HG03159 (cell line): ENCODE measurements around the gene ATAD3A.
"Not testable (repeated sequence)": the region's sequence is repeated elsewhere in the genome, so short reads cannot be mapped to it uniquely, and the experiment has no call there.

ENCODE experiments used
- ATAC-seq: cut with Tn5 transposase; IDR thresholded peaks from one replicate; pipeline ENCODE4 v1.9.1; 2021; ENCODE audit warnings: mild to moderate bottlenecking, moderate library complexity; ENCODE audit not compliant: unreplicated experiment

ATAD3A gene

DNA sequence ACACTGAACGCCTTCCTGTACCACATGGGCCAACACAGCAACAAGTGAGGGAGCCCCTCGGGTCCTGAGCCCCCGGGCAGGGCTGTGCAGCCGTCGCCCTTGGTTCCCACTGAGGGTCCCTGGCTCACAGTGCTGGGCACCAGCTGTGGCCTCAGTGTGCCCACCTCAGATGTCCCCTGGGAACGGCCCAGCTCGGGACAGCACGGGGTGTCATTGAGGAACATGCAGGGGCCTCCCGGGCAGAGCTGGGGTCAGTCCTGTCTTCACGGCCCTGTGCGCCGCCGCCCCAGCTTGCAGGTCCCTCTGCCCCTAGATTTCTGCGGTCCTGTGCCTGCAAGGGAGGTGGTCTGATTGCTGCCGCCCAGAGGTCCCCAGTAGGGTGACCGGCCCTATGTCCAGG lies 22.7 kb upstream of the ATAD3A start:
- no peak for ATAC-seq

DNA sequence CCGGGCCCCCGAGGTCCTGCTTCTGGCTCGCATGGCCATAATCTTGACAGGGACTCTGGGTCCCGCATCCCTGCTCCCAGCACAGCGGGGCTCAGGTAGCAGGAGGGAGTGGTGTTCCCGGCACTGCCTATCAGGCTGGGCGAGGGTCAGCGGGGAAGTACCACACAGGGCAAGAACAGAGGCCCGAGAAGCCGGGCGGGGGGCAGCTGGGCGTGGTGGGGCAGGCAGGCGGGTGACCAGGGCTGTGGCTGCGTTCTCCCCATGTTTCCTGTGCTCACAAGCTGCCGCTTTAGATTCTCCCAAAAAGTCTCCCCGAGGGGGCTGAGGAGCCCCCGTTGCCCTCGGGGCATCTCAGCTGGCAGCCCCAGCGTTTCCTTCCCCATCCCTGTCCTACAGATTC lies 22.1 kb upstream of the ATAD3A start:
- no peak for ATAC-seq

DNA sequence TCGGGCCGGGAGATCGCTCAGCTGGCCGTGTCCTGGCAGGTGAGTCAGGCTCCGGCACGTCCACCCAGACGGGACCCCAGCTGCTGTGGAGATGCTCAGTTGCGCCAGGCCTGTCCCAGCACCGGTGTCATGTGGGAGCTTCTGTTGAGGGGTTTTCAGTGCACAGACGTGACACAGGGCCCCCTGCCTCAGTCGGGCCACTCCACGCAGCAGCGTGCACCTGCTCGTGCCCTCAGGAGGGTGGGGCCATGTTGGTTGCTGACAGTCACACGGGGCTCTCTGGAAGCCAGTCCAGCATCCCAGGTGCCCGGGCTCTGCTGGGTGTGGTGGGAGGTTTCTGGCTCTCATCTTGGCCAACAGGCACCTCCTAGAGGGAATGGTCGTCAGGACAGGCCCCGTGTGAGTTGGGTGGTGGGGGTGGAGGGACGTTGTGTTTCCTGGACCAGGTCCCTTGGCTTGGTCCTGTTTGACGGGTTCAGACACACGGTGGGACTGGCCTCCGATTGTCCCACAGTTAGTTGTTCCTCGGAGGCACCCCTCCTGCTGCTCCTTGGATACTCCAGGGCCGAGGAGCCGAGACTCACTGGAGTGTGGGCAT lies 21.2 kb upstream of the ATAD3A start:
- ATAC-seq, result no peak

DNA sequence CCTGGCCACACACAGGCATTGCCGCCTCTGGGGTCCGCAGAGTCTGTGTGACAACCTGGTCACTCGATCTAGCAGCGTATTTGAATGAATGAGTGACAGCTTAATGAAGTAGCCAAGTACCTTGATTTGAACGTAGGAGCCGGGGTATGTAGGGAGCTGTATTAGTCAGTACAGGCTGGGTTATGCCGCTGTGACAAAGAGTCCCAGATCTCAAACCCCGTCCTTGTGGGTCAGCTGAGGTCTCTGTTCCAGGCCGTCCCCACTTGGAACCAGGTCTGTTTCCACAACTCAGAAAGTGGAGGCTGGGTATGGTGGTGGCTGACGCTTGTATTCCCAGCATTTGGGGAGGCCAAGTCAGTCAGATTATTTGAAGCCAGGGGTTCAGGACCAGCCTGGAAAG lies 20.4 kb upstream of the ATAD3A start:
- no peak for ATAC-seq

DNA sequence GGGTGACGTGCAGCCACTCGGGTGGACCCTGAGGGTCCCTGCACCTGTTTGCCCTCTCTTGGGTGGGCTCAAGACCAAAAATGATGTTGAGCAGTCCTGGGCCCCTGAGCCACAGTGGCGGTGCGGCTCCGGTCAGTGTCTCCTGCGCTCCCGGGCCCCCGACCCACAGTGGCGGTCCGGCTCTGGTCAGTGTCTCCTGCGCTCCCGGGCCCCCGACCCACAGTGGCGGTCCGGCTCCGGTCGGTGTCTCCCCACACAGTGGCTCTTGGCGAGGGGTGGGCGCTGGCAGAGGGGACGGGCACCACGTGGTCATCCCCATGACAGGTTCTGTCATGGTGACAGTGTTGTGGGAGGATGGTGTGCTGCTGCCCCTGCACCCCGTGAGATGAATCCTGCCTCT lies 17.7 kb upstream of the ATAD3A start:
- not testable (repeated sequence) for ATAC-seq

DNA sequence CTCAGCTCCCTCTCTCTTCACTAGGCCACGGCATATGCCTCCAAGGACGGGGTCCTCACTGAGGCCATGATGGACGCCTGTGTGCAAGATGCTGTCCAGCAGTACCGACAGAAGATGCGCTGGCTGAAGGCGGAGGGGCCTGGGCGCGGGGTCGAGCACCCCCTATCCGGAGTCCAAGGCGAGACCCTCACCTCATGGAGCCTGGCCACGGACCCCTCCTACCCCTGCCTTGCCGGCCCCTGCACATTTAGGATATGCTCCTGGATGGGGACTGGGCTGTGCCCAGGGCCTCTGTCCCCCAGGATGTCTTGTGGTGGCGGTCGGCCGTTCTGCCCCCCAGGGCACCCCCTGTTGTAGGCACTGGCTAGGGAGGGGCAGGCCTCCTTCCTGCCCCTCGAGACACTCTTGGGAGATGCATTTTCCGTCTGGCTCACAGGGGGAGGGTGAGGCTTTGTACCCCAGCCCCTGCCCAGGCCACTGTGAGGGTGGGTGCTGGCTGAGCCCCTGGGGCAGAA lies 16.4 kb upstream of the ATAD3A start:
- not testable (repeated sequence) for ATAC-seq

DNA sequence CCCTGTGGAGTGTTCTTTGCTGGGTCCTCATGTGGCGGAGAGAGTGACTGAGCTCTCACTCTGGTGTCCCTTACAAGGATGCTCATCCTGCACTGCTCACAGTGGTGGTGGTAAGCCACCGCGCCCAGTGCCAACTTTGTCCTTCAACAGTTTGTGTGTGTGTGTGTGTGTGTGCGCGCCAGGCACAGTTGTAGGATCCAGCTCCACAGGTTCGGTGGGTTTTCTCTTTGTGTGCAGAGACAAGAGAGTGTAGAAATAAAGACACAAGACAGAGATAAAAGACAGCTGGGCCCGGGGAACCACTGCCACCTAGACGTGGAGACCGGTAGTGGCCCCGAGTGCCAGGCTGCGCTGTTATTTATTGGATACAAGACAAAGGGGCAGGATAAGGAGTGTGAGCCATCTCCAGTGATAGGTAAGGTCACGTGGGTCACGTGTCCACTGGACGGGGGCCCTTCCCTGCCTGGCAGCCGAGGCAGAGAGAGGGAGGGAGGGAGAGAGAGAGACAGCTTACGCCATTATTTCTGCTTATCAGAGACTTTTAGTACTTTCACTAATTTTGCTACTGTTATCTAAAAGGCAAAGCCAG lies 7.1 kb upstream of the ATAD3A start:
- not testable (repeated sequence) for ATAC-seq

DNA sequence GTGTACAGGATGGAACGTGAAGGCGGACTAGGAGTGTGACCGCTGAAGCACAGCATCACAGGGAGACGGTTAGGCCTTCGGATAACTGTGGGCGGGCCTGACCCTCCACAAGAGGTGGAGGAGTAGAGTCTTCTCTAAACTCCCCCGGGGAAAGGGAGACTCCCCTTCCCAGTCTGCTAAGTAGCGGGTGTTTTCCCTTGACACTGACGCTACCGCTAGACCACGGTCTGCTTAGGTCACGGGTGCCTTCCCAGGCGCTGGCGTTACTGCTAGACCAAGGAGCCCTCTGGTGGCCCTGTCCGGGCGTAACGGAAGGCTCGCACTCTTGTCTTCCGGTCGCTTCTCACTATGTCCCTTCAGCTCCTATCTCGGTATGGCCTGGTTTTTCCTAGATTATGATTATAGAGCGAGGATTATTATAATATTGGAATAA lies 6.6 kb upstream of the ATAD3A start:
- not testable (repeated sequence) for ATAC-seq

DNA sequence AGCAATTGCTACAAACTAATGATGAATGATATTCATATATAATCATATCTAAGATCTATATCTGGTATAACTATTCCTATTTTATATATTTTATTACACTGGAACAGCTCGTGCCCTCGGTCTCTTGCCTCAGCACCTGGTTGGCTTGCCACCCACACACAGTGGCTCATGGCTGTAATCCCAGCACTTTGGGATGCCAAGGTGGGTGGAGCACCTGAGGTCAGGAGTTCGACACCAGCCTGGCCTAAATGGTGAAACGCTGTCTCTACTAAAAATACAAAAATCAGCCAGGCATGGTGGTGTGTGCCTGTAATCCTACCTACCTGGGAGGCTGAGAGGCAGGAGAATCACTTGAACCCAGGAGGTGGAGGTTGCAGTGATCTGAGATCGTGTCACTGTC lies 6.2 kb upstream of the ATAD3A start:
- ATAC-seq, result not testable (repeated sequence)

DNA sequence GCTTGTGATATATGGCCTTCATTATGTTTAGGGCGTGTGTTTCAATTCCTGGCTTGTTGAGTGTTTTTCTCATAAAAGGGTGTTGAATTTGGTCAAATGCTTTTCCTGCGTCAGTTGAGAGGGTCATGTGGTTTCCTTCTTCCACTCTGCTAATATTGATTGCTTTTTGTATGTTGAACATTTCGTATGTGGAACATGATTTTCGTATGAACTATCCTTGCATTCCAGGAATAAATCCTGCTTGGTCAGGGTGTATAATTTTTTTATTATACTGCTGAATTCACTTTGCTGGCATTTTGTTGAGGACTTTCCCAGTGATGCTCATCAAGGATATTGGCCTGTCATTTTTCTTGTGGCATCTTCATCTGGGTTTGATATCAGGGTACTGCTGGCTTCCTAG lies 4.7 kb upstream of the ATAD3A start:
- ATAC-seq, result no peak

DNA sequence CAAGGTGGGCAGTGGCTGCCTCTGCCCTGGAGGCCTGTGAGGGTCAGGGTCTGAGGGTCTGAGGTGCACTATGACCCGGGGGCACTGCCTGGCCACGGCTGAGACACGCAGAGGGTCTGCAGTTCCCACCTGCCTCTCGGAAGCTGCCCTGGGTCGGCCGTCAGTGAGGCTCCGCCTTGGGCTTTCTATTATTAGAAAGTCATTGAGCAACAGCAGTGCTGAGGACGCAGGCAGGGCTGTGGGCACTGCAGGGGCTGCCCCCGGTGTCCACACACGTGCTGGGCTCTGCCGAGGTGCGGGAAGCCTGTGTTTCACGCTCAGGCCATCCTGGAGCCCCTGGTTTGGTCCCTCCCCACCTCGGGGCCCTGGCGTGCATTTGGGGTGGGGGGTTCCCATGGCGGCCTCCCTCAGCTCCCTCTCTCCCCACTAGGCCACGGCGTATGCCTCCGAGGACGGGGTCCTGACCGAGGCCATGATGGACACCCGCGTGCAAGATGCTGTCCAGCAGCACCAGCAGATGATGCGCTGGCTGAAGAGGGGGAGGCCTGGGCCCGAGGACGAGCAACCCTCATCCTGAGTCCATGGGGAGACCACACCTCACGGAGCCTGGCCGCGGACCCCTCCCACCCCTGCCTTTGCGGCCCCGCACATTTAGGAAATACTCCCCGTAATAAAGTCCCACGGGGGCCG lies 3.0 kb upstream of the ATAD3A start:
- ATAC-seq, result not testable (repeated sequence)

DNA sequence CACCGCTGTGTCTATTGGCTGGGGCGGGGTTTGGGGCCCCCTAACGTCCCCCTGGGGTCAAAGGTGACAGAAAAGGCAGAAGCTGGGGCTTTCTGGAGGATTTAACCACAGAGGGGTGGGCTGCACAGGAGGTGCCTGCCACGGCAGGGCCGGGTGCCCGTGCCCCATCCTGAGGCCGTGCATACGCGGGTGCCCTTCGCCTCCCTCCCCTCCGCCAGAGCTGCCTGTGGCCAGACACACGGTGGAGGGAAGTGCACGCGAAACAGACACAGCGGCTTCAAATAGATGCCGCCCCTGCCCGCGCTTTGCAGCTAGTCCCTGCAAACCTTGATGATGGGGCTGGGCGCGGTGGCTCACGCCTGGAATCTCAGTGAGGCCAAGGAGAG lies 2.5 kb upstream of the ATAD3A start:
- not testable (repeated sequence) for ATAC-seq

DNA sequence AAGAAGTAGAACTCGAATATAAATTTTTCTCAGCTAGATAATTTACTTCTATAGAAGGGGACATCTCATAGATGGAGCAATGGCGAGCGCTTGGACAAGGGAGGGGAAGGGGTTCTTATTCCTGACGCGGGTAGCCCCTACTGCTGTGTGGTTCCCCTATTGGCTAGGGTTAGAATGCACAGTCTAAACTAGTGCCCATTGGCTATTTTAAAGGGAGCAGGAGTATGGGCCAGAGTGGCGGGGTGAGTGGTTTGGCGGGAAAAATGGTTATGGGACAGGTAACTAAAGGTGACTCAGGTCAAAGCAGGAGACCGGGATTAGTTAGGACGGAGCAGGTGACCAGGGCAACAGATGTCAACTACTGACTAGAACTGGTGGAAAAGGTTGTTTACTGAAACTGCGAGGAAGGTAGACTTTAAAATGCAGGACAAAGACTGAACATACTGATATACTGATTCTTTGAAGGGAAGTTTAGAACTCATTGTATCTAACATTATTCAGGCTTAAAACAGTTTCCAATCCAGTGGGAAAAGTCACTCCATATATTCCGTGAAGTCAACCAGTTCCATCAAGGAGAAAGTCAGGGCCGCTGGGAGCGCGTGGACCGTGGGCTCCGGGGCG lies 940 bp upstream of the ATAD3A start:
- no peak for ATAC-seq

DNA sequence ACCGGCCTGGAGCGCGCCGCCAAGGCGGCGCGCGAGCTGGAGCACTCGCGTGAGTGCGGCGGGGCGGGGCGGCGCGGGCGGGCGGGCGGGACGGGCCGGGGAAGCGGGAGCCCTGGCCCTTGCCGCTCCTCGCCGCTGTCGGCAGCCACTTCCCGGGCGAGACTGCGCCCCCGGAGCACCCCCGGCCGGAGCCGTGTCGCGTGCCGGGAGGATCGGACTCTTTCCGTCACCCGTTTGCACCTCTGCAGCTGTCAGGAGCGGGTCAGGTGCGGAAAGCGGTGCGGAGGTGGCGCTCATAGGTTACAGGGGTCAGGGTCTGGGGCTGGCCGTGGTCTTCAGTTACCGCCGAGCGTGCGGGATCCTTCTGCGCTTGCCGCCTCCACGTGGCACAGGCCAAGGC lies 463 bp downstream of the ATAD3A start:
- ATAC-seq, result not testable (repeated sequence)

DNA sequence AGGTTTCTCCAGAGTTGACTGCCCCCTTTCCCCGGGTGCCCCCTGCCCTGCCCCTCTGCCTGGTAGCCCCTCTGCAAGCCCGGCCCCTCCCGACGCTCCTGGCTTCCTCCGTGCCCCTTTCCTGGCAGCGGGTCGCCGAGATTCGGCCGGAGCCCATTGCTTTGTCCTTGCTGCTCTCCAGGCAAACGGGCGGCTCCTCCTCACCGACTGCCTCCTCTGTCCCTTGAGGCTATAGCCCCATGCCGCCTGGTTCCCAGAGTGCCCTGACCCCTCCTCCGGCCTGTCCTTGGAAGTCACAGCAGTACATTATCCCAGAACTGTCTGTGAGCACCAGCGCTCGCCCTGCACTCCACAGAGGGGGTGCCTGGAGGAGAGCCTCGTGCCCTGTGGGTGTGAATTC lies 1.7 kb downstream of the ATAD3A start:
- not testable (repeated sequence) for ATAC-seq

DNA sequence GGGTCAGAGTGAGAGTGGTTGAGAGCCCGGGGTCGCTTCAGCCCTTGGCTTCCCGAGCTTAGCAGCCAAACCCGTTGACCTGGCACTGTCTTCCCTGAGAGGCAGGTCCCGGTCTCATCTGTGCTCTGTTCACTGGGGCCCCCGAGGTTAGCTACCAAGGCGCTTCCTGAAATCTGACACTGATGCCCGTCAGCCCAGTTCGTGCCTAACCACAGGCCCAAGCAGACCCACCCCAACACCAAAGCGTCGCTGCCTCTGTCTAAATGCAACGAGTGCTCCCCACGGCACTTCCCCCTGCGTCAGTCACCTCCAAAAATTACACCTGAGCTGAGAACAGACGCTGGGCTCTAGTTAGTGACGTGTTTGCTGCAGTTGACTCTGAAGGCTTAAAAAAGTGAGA lies 2.4 kb downstream of the ATAD3A start:
- not testable (repeated sequence) for ATAC-seq

DNA sequence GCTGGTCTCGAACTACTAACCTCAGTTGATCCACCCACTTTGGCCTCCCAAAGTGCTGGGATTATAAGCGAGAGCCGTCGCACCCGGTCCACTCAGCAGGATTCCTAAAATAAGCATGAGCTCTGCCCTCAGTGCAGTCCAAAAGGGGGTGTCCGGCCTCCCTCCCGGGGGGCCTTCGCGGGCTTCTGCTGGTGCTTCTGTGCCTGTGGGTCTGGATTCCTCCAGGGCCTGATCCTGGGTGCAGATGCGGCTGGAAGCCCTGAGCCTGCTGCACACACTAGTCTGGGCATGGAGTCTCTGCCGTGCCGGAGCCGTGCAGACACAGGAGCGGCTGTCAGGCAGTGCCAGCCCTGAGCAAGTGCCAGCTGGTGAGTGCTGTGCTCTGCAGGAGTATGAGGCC lies 5.0 kb downstream of the ATAD3A start:
- not testable (repeated sequence) for ATAC-seq

DNA sequence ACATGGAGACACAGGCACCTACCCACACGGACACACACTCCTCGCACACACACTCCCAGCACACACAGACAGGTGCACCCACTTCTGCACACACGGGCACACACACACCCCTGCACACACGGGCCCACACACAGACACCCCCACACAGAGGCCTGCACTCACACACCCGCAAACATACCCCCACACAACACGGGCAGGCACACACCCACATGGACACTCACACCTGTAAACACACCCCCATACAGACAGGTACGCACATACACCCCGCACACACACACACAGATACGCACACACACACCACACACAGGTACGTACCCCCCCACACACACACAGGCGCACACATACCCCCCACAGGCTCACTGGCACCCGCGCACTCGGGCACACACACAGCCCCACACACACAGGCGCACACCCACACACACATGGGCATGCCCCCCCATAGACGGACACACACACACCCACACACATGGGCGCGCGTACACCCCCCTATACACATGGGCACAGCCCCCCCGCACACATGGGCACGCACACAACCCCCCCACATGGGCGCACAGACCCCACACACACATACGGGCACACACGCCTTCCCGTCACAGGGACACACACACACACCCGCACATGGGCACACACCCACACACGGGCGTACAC lies 6.1 kb downstream of the ATAD3A start:
- ATAC-seq, result no peak

DNA sequence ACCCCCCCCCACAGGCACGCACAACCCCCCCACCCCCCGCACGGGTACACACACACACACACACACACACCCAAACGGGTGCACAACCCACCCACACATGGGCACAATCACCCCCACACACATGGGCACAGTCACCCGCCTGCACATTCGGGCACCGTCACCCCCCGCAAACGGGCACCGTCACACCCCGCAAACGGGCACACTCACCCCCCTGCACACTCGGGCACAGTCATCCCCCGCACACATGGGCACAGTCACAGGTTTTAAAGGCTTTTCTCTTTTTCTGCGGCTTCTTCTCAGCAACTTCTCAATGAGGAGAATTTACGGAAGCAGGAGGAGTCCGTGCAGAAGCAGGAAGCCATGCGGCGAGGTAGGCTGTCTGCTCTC lies 6.7 kb downstream of the ATAD3A start:
- not testable (repeated sequence) for ATAC-seq

DNA sequence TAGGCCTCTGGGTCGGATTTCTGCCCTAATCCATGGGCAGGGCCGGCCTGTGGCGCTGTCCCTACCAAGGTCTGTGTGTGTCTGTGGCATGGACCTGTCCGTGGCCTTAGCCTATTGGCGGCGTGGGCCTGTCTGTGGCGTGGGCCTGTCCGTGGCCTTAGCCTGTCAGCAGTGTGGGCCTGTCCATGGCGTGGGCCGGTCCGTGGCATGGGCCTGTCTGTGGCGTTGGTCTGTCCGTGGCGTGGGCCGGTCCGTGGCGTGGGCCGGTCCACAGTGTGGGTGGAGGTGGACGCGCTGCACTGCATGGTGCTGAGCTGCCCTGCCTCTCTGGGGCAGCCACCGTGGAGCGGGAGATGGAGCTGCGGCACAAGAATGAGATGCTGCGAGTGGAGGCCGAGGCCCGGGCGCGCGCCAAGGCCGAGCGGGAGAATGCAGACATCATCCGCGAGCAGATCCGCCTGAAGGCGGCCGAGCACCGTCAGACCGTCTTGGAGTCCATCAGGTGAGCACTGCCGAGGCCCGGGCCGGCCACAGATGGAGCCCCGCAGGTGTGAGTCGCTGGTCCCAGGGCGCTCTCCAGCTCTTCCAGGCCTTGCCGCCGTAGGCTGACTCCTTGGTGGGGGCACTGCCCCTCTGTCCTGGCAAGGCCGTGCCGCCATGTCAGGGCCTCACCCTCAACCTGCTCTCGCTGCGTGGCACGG lies 8.0 kb downstream of the ATAD3A start:
- ATAC-seq, result not testable (repeated sequence)

DNA sequence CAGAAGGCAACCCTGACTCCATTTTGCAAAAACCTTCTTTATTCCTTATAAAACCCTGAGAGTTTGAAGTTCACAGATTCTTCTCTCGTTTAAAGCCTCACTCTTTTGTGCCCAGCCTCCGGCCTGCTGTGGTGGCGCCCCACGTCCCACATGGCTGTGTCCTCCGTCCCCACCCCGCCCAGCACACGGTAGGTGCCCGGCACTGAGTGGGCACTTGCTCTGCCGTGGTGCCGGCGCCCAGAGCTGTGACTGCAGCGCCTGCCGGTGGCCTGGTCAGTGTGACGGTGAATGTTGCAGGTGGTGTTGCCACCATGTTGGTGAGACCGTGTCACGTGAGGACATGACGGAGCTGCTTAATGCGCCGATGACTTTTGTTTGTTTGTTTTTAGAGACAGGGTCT lies 9.4 kb downstream of the ATAD3A start:
- no peak for ATAC-seq
